Adipocyte (in vitro differentiated cells): Measurements from ENCODE around the gene PACRGL.
"Not testable (repeated sequence)": the region's sequence is repeated elsewhere in the genome, so short reads cannot be mapped to it uniquely, and the experiment has no call there.

Experiments used
- DNase-seq: peaks from one replicate; pipeline ENCODE4 v3.0.0-alpha.2; 2015; ENCODE audit warnings: low read depth
- H3K27me3 ChIP-seq: replicated peaks from 2 replicates; pipeline ENCODE4 v1.7.0; 2013; ENCODE audit warnings: mild to moderate bottlenecking, low read length, moderate library complexity; ENCODE audit not compliant: control insufficient read depth, insufficient read depth
- H3K36me3 ChIP-seq: 2 replicates; pipeline ENCODE4 v1.7.0; 2013; ENCODE audit warnings: low read length, mild to moderate bottlenecking, moderate library complexity; ENCODE audit not compliant: control insufficient read depth, insufficient read depth, severe bottlenecking
- H3K4me1 ChIP-seq: 2 replicates; pipeline ENCODE4 v1.7.0; 2013; ENCODE audit warnings: mild to moderate bottlenecking, low read length, moderate library complexity; ENCODE audit not compliant: control insufficient read depth, insufficient read depth
- H3K4me3 ChIP-seq: 2 replicates; pipeline ENCODE4 v1.7.0; 2013; ENCODE audit warnings: mild to moderate bottlenecking, low read length, moderate library complexity
- H3K9ac ChIP-seq: 2 replicates; pipeline ENCODE4 v1.7.0; 2013; ENCODE audit warnings: mild to moderate bottlenecking, low read length, moderate library complexity
- H3K9me3 ChIP-seq: 2 replicates; pipeline ENCODE4 v1.7.0; 2013; ENCODE audit warnings: mild to moderate bottlenecking, low read length, moderate library complexity; ENCODE audit not compliant: control insufficient read depth

PACRGL gene

GRCh38 chr4:20783134-20783533 lies 82.9 kb downstream of the PACRGL start:
- not testable (repeated sequence) for H3K4me3 ChIP-seq, H3K27me3 ChIP-seq, H3K9ac ChIP-seq, DNase-seq, H3K4me1 ChIP-seq, H3K36me3 ChIP-seq
- peaks cover 21% of the 10 kb centered on the region for H3K9me3 ChIP-seq

- Histone ChIP-seq H3K36me3 (no peaks in the 10 kb centered on the region), H3K4me3 (no peak overlapping the region), H3K4me1 (no peaks in the 10 kb centered on the region), H3K9me3 (peaks cover 9% of the 10 kb centered on the region), H3K9ac (no peak overlapping the region), H3K27me3 (no peaks in the 10 kb centered on the region)
- no peak for DNase-seq
Measured at GRCh38 chr4:20787940-20788665, 87.8 kb downstream of the PACRGL start.
